Esophagus squamous epithelium (tissue), 5 donors: ENCODE data around the gene GRK1. TPM values are rescaled to one million over a fixed set of nuclear protein-coding genes. Genes with fewer than 3 reads are reported as not detected.

Experiments used
- DNase-seq: peaks from one replicate; lab custom pipeline; 2025; lab: John Stamatoyannopoulos, UW
- H3K27ac ChIP-seq, 4 donors: fragments of 200-600 bp; sonication (generic); one replicate each; pipeline ENCODE4 v1.5.1; 2016 to 2019; ENCODE audit warnings: mild to moderate bottlenecking in 1 of 4
- H3K27me3 ChIP-seq, 4 donors: fragments of 200-600 bp; sonication (generic); 1 replicate in 3 of 4; 2 replicates in 1 of 4; pipeline versions ENCODE4 v1.5.1 to v1.6.0; 2017 to 2021; ENCODE audit warnings: antibody characterized with exemption in 1 of 4
- H3K36me3 ChIP-seq, 3 donors: fragments of 200-600 bp; sonication (generic); one replicate each; pipeline ENCODE4 v1.5.1; 2016 to 2019
- H3K4me1 ChIP-seq, 3 donors: fragments of 200-600 bp; sonication (generic); one replicate each; pipeline ENCODE4 v1.5.1; 2017 to 2019
- H3K4me3 ChIP-seq, 4 donors: fragments of 200-600 bp; sonication (generic); 1 replicate in 3 of 4; 2 replicates in 1 of 4; pipeline ENCODE4 v1.5.1; 2016 to 2019; ENCODE audit warnings: mild to moderate bottlenecking in 2 of 4, moderate library complexity in 1 of 4
- H3K9me3 ChIP-seq, 3 donors: fragments of 200-600 bp; sonication (generic); one replicate each; pipeline ENCODE4 v1.5.1; 2016 to 2019
- POLR2A ChIP-seq, 4 donors: fragments of 450-650 bp; IDR thresholded peaks; one replicate each; pipeline ENCODE4 v1.6.1; 2017; ENCODE audit warnings: antibody characterized with exemption in 4 of 4, mild to moderate bottlenecking in 4 of 4, moderate library complexity in 3 of 4
- WGBS, 2 donors: methylation state at CpG; one replicate each; pipeline ENCODE4 v1.1.5; 2018; 5-methylcytosine and 5-hydroxymethylcytosine counted together
- intact Hi-C: fragments of 100-400 bp; cut with DNase I; formaldehyde crosslinking; loops from one replicate; pipeline ENCODE4 v1.15.0; 2022
- total RNA-seq, 4 donors: library from RNA; depleted of rRNA; stranded (reverse); fragments of >200 nt; gene quantifications; one replicate each; pipeline ENCODE4 v1.1.0, GENCODE V29; 2016
- TF ChIP-seq, protein P1 (sequence below), 6 experiments: fragments of 450-650 bp in 4 of 6; fragments of 200-600 bp in 2 of 6; sonication (generic) in 2 of 6; IDR thresholded peaks; one replicate each; pipeline ENCODE4 v1.5.1; 2016 to 2019; ENCODE audit warnings: antibody characterized with exemption in 6 of 6, mild to moderate bottlenecking in 4 of 6, moderate library complexity in 4 of 6
- donor health status: DM: yes; HTN: yes; CAD: no.

Gene GRK1
- total RNA-seq, 4 donors from 2014 or later = not detected

DNA sequence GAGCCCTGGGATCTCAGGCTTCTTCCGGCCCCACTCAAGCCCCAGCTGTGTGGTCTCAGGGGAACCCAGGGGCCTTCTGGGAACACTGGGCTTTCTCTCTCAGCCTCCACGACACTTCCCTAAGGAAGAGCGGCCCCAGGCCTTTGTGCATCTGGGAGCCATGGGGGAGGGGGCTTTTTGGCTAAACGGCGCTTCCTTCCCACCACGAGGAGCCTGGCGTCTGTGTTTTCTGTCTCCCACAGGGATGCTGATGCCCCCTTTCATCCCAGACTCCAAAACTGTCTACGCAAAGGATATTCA lies 67.8 kb downstream of the GRK1 start:
- intact Hi-C loops = no loop called here
- no peak for TF ChIP-seq POLR2A (IDR thresholded peaks at IDR 0.05)
- TF ChIP-seq, protein P1, sequence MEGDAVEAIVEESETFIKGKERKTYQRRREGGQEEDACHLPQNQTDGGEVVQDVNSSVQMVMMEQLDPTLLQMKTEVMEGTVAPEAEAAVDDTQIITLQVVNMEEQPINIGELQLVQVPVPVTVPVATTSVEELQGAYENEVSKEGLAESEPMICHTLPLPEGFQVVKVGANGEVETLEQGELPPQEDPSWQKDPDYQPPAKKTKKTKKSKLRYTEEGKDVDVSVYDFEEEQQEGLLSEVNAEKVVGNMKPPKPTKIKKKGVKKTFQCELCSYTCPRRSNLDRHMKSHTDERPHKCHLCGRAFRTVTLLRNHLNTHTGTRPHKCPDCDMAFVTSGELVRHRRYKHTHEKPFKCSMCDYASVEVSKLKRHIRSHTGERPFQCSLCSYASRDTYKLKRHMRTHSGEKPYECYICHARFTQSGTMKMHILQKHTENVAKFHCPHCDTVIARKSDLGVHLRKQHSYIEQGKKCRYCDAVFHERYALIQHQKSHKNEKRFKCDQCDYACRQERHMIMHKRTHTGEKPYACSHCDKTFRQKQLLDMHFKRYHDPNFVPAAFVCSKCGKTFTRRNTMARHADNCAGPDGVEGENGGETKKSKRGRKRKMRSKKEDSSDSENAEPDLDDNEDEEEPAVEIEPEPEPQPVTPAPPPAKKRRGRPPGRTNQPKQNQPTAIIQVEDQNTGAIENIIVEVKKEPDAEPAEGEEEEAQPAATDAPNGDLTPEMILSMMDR (IDR thresholded peaks at IDR 0.05) = no peak
- WGBS, 2 donors = 79 to 81% methylated on average over 6 to 8 of the region's 8 CpGs
- Histone ChIP-seq H3K27me3 (peaks cover 0 to 46% (median 1%) of the 10 kb centered on the region in 4 donors), H3K36me3 (no peaks in the 10 kb centered on the region), H3K9me3 (no peaks in the 10 kb centered on the region), H3K4me3 (no peak overlapping the region), H3K27ac (no peak overlapping the region), H3K4me1 (no peaks in the 10 kb centered on the region)
- DNase-seq = no peak

- WGBS, 2 donors = 85 to 92% methylated on average over 5 to 10 of the region's 26 CpGs
Observed at GRCh38 chr13:113735194-113735593, 68.2 kb downstream of the GRK1 start.

GRCh38 chr13:113735750-113736149 lies 68.7 kb downstream of the GRK1 start:
- intact Hi-C loops = no loop called here
- Histone ChIP-seq H3K9me3 (no peaks in the 10 kb centered on the region), H3K27ac (no peak overlapping the region), H3K27me3 (peaks cover 0 to 46% (median 0%) of the 10 kb centered on the region in 4 donors), H3K4me1 (no peaks in the 10 kb centered on the region), H3K4me3 (no peak overlapping the region), H3K36me3 (no peaks in the 10 kb centered on the region)
- no peak for TF ChIP-seq POLR2A (IDR thresholded peaks at IDR 0.05)
- TF ChIP-seq, protein P1 (IDR thresholded peaks at IDR 0.05) = no peak
- no peak for DNase-seq
- WGBS, 2 donors = 70 to 90% methylated on average over 2 of the region's 14 CpGs

More at GRCh38 chr13:113735194-113735593, 68.2 kb downstream of the GRK1 start:
- Histone ChIP-seq H3K4me1 (no peaks in the 10 kb centered on the region), H3K9me3 (no peaks in the 10 kb centered on the region), H3K27ac (no peak overlapping the region), H3K36me3 (no peaks in the 10 kb centered on the region), H3K27me3 (peaks cover 0 to 46% (median 0%) of the 10 kb centered on the region in 4 donors), H3K4me3 (no peak overlapping the region)
- intact Hi-C loops = no loop called here
- no peak for TF ChIP-seq POLR2A (IDR thresholded peaks at IDR 0.05)
- TF ChIP-seq, protein P1 (IDR thresholded peaks at IDR 0.05) = no peak
- no peak for DNase-seq

GRCh38 chr13:113736258-113736731 lies 69.3 kb downstream of the GRK1 start:
- no peak for DNase-seq
- Histone ChIP-seq H3K27me3 (peaks cover 0 to 41% (median 0%) of the 10 kb centered on the region in 4 donors), H3K4me3 (no peak overlapping the region), H3K9me3 (no peaks in the 10 kb centered on the region), H3K4me1 (no peaks in the 10 kb centered on the region), H3K36me3 (no peaks in the 10 kb centered on the region), H3K27ac (no peak overlapping the region)
- TF ChIP-seq POLR2A (IDR thresholded peaks at IDR 0.05) = no peak
- TF ChIP-seq, protein P1 (IDR thresholded peaks at IDR 0.05) = no peak
- intact Hi-C loops = no loop called here
- 75 to 80% methylated on average over 1 to 9 of the region's 10 CpGs for WGBS, 2 donors

DNA sequence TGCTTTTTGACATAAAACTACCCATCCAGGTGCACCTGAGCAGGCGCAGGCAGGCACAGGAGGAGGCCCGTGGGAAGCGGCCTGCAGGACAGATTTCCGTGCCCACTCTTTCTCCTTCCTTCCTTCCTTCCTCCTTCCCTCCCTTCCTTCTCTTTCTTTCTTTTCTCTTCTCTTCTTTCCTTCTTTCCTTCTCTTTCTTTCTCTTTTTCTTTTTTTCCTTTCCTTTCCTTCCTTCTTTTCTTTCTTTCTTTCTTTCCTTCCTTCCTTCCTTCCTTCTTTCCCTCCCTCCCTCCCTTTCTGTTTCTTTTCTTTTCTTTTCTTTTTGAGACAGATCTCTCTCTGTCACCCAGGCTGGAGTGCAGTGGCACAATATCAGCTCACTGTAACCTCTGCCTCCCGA lies 70.8 kb downstream of the GRK1 start:
- H3K27me3 ChIP-seq = peaks cover 0 to 43% (median 0%) of the 10 kb centered on the region in 4 donors
- DNase-seq = no peak
- H3K4me3 ChIP-seq = no peak overlapping the region
- no peak for TF ChIP-seq POLR2A (IDR thresholded peaks at IDR 0.05)
- TF ChIP-seq, protein P1 (IDR thresholded peaks at IDR 0.05) = no peak
- H3K4me1 ChIP-seq = peaks cover 0 to 12% (median 3%) of the 10 kb centered on the region in 3 donors
- intact Hi-C loops = no loop called here
- H3K36me3 ChIP-seq = no peaks in the 10 kb centered on the region
- no peaks in the 10 kb centered on the region for H3K9me3 ChIP-seq
- 76 to 83% methylated on average over 5 of the region's 5 CpGs for WGBS, 2 donors
- H3K27ac ChIP-seq = no peak overlapping the region
